ENCODE data around the gene PRKCH.

GRCh38 chr14:61549425-61549824 is 228.0 kb downstream of the PRKCH start:
- no peak for TF ChIP-seq CTCF (IDR thresholded peaks at IDR 0.05; ENCODE audit: poor library complexity, severe bottlenecking)
- TF ChIP-seq POLR2AphosphoS5 (IDR thresholded peaks at IDR 0.05), result no peak
- TF ChIP-seq EZH2 (IDR thresholded peaks at IDR 0.05; ENCODE audit: borderline replicate concordance, insufficient read depth, low read length, poor library complexity, severe bottlenecking), result no peak
- no peak for TF ChIP-seq REST (IDR thresholded peaks at IDR 0.05; ENCODE audit: borderline replicate concordance)
- TF ChIP-seq SMC3 (conservative IDR thresholded peaks at IDR 0.05; ENCODE audit: poor library complexity), result no peak
- TF ChIP-seq RAD21 (conservative IDR thresholded peaks at IDR 0.05), result no peak
- no peak for TF ChIP-seq TAF1 (IDR thresholded peaks at IDR 0.05; ENCODE audit: low read depth)
- TF ChIP-seq EP300 (conservative IDR thresholded peaks at IDR 0.05; ENCODE audit: poor library complexity, severe bottlenecking), result no peak
- TF ChIP-seq MXI1 (conservative IDR thresholded peaks at IDR 0.05; ENCODE audit: poor library complexity, severe bottlenecking), result no peak
